Right cardiac atrium (tissue), 5 donors: ENCODE results near the gene PSMA4. TPM values are rescaled to one million over a fixed set of nuclear protein-coding genes. Genes with fewer than 3 reads are reported as not detected.
"Not testable (repeated sequence)": the region's sequence is repeated elsewhere in the genome, so short reads cannot be mapped to it uniquely, and the experiment has no call there.

Source experiments
- ATAC-seq, 2 donors: fragments of 200-7000 bp; cut with Tn5 transposase; one replicate each; pipeline versions ENCODE4 v1.8.0 to v1.9.1; 2020; ENCODE audit warnings: moderate library complexity in 2 of 2, mild to moderate bottlenecking in 1 of 2
- DNase-seq, 3 donors: peaks; one replicate each; pipeline ENCODE4 v3.0.0-alpha.2; 2020
- H3K27ac ChIP-seq: one replicate; pipeline ENCODE4 v1.5.1; 2013; ENCODE audit warnings: mild to moderate bottlenecking, low read length, control low read depth, moderate library complexity
- H3K27me3 ChIP-seq: one replicate; pipeline ENCODE4 v1.6.1; 2013; ENCODE audit not compliant: control insufficient read depth, insufficient read depth
- H3K4me1 ChIP-seq: one replicate; pipeline ENCODE4 v1.6.1; 2013; ENCODE audit warnings: low read length; ENCODE audit not compliant: control insufficient read depth, insufficient read depth
- H3K4me3 ChIP-seq: one replicate; pipeline ENCODE4 v1.5.1; 2013; ENCODE audit warnings: low read length, control low read depth
- H3K9me3 ChIP-seq: one replicate; pipeline ENCODE4 v1.6.1; 2013; ENCODE audit warnings: low read length; ENCODE audit not compliant: control insufficient read depth
- WGBS: extraction: QIAGEN DNeasy Blood & Tissue Kit; methylation state at CpG from one replicate; pipeline ENCODE4 v1.1.7; 2013; 5-methylcytosine and 5-hydroxymethylcytosine counted together
- intact Hi-C, 4 donors: fragments of 100-400 bp; cut with DNase I; formaldehyde crosslinking; loops; one replicate each; pipeline versions ENCODE4 v1.11.0 to v1.14.0; 2022 to 2023
- long read RNA-seq, 4 donors: library from polyadenylated mRNA; unstranded; transcript quantifications; one replicate each; pipeline ENCODE4 v2.0.0, GENCODE V29; 2020 to 2021
- polyA plus RNA-seq: library from polyadenylated mRNA; stranded (reverse); fragments of 200-250 nt; gene quantifications from one replicate; pipeline ENCODE4 v1.2.3, GENCODE V29; 2013
- total RNA-seq, 4 donors: library from RNA; stranded (reverse); fragmentation: NEBNext Ultra II Directional; extraction: Animal tissue kit (Norgen Biotek cat#: 25700); gene quantifications; one replicate each; pipeline ENCODE4 v1.2.1, GENCODE V29; 2021
- donor health status: healthy with polysubstance abuse.
- donor health status: DM: no; HTN: yes; CAD: no.
- donor health status: DM: no; HTN: no; CAD: no.
- donor health status: DM: no; HTN: yes; CAD: no; lungs with severe emphysema.
- donor health status: DM: yes; HTN: yes; CAD: no.

The PSMA4 gene
- total RNA-seq (10 to 100 TPM; 89.1 to 98.7 (median 96.0) TPM), polyA plus RNA-seq (137 TPM)
- long read RNA-seq, donor 1, full-length matches to known transcripts: 46 of 74 reads
- long read RNA-seq, donor 1, partial matches to known transcripts: 16 of 74 reads
- long read RNA-seq, donor 1, other reads (novel, unspliced or antisense): 12 of 74 reads
- long read RNA-seq, donor 2, full-length matches to known transcripts: 18 of 24 reads
- long read RNA-seq, donor 2, partial matches to known transcripts: 4 of 24 reads
- long read RNA-seq, donor 2, other reads (novel, unspliced or antisense): 2 of 24 reads
- long read RNA-seq, donor 3, full-length matches to known transcripts: 55 of 80 reads
- long read RNA-seq, donor 3, partial matches to known transcripts: 10 of 80 reads
- long read RNA-seq, donor 3, other reads (novel, unspliced or antisense): 15 of 80 reads
- long read RNA-seq, donor 4, full-length matches to known transcripts: 16 of 27 reads
- long read RNA-seq, donor 4, partial matches to known transcripts: 3 of 27 reads
- long read RNA-seq, donor 4, other reads (novel, unspliced or antisense): 8 of 27 reads

GRCh38 chr15:78540141-78540870 is at the start of gene PSMA4:
Gene PSMA4, plus strand, starts transcription at chr15:78540444. Its CDS starts 1,484 bp downstream, at chr15:78541928.
- H3K9me3 ChIP-seq: no peaks in the 10 kb centered on the region
- no peaks in the 10 kb centered on the region for H3K27me3 ChIP-seq
- H3K27ac ChIP-seq: peak within 1 kb of the TSS; percentile 95
- peak; percentile 94 to 97 (median 97) for DNase-seq
- peak; percentile 94 to 96 for ATAC-seq
- H3K4me1 ChIP-seq: peaks cover 2% of the 10 kb centered on the region
- intact Hi-C loops: no loop called here
- peak within 1 kb of the TSS; percentile 61 for H3K4me3 ChIP-seq
- WGBS: under 1% methylated on average over 56 of the region's 56 CpGs

DNA sequence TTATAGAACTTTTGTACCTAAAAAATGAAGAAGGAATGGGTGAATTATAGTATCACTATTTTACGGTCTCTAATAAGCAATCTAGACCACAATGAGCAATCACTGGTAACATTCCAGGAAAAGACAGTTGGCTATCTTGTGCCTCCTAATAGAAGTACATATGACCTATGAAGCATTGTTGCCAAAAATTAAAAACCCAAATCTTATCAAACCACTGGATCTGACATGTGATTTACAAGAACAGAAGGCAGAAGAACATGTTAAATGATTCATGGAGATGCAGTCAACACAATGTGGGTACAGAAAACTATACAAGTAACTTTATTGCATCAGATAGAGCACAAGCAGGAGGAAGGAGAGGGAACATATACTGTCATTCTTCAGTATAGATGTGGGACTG is 47.4 kb upstream of the PSMA4 start:
- 87% methylated on average over 1 of the region's 1 CpG for WGBS
- no peak overlapping the region for H3K4me3 ChIP-seq
- DNase-seq (no peak), ATAC-seq (no peak)
- no peaks in the 10 kb centered on the region for H3K4me1 ChIP-seq
- no peaks in the 10 kb centered on the region for H3K9me3 ChIP-seq
- intact Hi-C loops: loop anchor here in 1 of 4 donors (2.0 kb wide), 1 partner anchor 44 kb away; no protein-coding TSS in a partner anchor
- no peaks in the 10 kb centered on the region for H3K27me3 ChIP-seq
- no peak overlapping the region for H3K27ac ChIP-seq

DNA sequence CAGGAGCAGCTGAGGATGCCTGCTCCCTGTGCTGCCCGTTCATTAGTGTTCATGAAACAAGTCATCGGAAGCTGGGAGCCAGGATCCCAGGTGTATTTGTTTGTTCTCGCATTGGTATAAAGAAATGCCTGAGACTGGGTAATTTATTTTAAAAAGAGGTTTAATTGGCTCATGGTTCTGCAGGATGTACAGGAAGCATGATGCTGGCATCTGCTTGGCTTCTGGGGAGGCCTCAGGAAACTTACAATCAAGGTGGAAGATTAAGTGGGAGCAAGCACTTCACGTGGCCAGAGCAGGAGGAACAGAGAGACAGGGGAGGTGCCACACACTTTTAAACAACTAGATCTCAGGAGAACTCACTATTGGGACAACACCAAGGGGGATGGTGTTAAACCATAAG is 38.4 kb upstream of the PSMA4 start:
- WGBS: 97% methylated on average over 4 of the region's 4 CpGs
- intact Hi-C loops: no loop called here
- ATAC-seq: no peak

GRCh38 chr15:78502641-78503040 is 37.6 kb upstream of the PSMA4 start:
- 95% methylated on average over 2 of the region's 2 CpGs for WGBS
- Histone ChIP-seq H3K27ac (no peak overlapping the region), H3K4me3 (no peak overlapping the region), H3K27me3 (no peaks in the 10 kb centered on the region), H3K4me1 (no peaks in the 10 kb centered on the region), H3K9me3 (no peaks in the 10 kb centered on the region)
- no peak for DNase-seq
- intact Hi-C loops: no loop called here
- ATAC-seq: no peak

More for the DNA sequence above, 38.4 kb upstream of the PSMA4 start:
- no peak overlapping the region for H3K27ac ChIP-seq
- H3K4me1 ChIP-seq: no peaks in the 10 kb centered on the region
- no peak overlapping the region for H3K4me3 ChIP-seq
- no peak for DNase-seq
- H3K27me3 ChIP-seq: no peaks in the 10 kb centered on the region
- no peaks in the 10 kb centered on the region for H3K9me3 ChIP-seq

DNA sequence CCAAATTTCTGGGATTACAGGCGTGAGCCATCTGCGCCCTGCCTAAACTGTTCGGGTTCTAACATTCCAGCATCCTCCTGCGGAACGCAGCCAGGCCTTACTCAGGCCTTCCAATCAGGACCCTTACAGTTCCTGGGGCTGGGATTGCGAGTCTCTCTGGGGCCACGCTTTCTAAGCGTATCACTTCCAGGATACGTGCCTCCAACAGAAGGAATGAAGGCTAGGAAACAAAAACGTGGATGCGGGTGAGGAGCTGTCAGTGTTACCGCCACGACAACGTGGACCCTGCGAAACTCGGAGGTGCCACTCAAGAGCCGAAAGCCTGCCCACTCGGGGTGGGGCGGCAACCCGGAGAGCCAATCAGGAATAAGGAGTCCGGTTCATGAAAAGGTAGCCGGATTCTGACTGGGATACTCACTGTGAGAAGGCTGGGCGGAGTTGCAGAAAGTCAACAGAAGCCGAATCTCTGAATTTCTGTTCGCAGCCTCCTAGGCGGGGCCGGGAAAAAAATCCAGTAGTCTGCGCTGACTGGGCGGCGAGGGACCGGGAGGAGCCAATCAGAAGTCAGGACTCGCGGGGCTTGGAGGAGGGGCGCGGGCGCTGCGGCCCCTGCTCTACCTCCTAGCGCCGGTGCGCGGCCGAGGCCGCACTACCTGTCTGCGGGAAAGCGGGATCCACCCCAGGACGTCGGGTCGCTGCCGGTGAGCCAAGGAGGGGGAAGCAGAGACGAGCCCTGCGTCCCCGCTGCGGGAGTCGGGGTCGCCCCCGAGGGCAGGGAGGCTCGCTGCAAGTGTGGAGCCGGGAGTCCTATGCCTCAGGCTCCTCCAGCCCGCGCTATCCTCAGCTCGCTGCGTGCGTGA is 33.0 kb upstream of the PSMA4 start, which contains the start of gene HYKK:
Gene HYKK, plus strand, starts transcription at position 607 of the 860 bp plus-strand sequence. CDS start 5,512 bp downstream, outside the sequence.
- Histone ChIP-seq H3K4me1 (no peaks in the 10 kb centered on the region), H3K4me3 (peak within 1 kb of the TSS; percentile 72), H3K27ac (peak within 1 kb of the TSS; percentile 73), H3K9me3 (no peaks in the 10 kb centered on the region), H3K27me3 (no peaks in the 10 kb centered on the region)
- DNase-seq (peak; percentile 92 to 95 (median 94)), ATAC-seq (peak; percentile 98)
- intact Hi-C loops: no loop called here
- WGBS: 1% methylated on average over 63 of the region's 63 CpGs

DNA sequence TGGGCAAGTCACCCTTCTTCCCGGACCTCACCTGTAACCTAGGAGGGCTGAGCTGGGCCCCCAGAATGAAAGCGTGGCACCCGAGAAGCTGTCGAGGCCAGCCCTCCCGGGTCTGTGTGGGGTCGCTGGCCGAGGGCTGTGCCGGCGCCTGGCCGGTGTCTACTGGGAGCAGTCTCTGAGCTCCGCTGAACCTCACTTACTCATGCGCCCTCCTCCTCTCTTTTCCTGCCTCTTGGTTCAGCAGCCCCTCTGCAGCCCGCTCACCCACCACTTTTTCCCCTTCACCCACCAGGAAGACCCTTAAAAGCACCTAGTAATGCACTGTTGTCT is 32.4 kb upstream of the PSMA4 start:
- 2% methylated on average over 13 of the region's 13 CpGs for WGBS
- Histone ChIP-seq H3K4me3 (peak overlapping the region; percentile 72), H3K4me1 (no peaks in the 10 kb centered on the region), H3K27ac (peak overlapping the region; percentile 49), H3K27me3 (no peaks in the 10 kb centered on the region), H3K9me3 (no peaks in the 10 kb centered on the region)
- ATAC-seq (peak; percentile 25 to 42), DNase-seq (no peak)
- intact Hi-C loops: no loop called here

DNA sequence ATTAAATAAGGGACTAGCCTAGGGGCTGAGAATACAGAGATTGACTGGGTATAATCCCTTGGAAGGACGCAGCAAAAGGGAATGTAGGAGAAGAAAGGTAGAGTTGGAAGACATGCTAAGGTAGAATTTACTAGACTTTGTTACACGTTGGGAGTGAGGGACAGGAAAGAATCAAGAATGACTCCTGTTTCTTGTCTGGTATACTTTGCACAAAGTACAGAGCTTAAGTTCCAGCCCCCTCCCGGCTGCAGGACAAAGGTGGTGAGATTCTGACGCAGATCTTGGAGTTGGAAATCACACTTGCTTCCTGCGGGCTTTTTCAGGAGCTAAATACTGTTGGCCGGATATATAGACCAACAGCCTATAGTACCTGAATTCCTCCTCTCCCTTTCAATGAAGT is 32.0 kb upstream of the PSMA4 start:
- intact Hi-C loops: no loop called here
- Histone ChIP-seq H3K4me1 (no peaks in the 10 kb centered on the region), H3K4me3 (peak overlapping the region; percentile 72), H3K9me3 (no peaks in the 10 kb centered on the region), H3K27ac (no peak overlapping the region), H3K27me3 (no peaks in the 10 kb centered on the region)
- DNase-seq (no peak), ATAC-seq (no peak)
- 35% methylated on average over 6 of the region's 6 CpGs for WGBS

DNA sequence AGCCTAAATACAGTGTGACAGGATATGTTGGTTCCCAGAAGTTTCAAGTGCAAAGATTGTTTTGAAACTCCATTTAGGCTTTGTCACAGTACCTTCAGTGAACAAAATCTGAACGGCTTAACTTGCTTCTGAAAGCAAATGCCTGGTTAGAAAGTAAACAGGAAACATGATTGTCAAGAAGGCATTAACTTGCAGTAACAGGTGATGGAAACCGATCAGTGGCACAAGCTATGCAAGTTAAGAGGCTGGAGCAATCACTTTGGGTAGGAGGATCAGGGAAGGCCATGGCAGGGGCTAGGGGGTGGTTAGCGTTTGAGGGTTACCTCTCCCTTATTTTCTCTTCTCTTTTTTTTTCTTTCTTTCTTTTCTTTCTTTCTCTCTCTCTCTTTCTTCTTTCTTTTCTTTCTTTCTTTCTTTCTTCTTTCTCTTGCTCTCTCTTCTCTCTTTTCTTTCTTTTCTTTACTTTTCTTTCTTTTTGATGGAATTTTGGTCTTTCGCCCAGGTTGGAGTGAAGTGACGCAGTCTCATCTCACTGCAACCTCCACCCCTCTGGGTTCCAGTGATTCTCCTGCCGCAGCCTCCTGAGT is 30.4 kb upstream of the PSMA4 start:
- ATAC-seq (no peak), DNase-seq (no peak)
- Histone ChIP-seq H3K27ac (no peak overlapping the region), H3K4me1 (no peaks in the 10 kb centered on the region), H3K4me3 (no peak overlapping the region), H3K9me3 (no peaks in the 10 kb centered on the region), H3K27me3 (no peaks in the 10 kb centered on the region)
- 66% methylated on average over 6 of the region's 6 CpGs for WGBS
- intact Hi-C loops: no loop called here

DNA sequence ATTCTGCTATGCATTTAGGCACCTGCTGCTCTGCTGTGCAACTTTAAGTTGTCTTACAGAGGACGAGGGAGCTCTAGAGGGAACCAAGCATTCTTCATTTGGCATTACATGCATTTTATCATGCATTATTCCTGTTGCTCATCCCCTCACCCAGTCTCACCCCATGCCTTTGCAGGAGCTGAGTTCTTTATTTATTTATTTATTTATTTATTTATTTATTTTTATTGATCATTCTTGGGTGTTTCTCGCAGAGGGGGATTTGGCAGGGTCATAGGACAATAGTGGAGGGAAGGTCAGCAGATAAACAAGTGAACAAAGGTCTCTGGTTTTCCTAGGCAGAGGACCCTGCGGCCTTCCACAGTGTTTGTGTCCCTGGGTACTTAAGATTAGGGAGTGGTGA is 20.2 kb upstream of the PSMA4 start:
- over 99% methylated on average over 2 of the region's 3 CpGs for WGBS
- H3K4me1 ChIP-seq, ATAC-seq, H3K9me3 ChIP-seq, DNase-seq, H3K4me3 ChIP-seq, H3K27me3 ChIP-seq, H3K27ac ChIP-seq, intact Hi-C loops: not testable (repeated sequence)

DNA sequence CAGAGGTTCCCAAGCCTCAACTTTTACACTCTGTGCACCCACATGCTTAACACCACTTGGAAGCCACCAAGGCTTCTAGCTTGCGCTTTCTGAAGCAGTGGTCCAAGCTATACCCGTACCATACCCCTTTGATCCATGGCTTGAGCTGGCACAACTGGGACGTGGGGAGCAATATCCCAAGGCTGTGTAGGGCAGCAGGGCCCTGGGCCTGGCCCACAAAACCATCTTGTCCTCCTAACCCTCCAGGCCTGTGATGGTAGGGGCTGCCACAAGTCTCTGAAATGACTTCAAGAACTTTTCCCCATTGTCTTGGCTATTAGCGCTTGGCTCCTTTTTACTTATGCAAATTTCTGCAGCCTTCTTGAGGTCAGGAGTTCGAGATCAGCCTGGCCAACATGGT is 16.0 kb upstream of the PSMA4 start:
- no peaks in the 10 kb centered on the region for H3K27me3 ChIP-seq
- H3K9me3 ChIP-seq: no peaks in the 10 kb centered on the region
- no peak overlapping the region for H3K27ac ChIP-seq
- intact Hi-C loops: no loop called here
- WGBS: 90% methylated on average over 5 of the region's 5 CpGs
- no peak overlapping the region for H3K4me3 ChIP-seq
- ATAC-seq (no peak), DNase-seq (no peak)
- H3K4me1 ChIP-seq: no peaks in the 10 kb centered on the region
